Gastrocnemius medialis (tissue), 4 donors: Measurements from ENCODE around the gene RFPL3.

Source experiments
- CTCF ChIP-seq, 5 experiments: fragments of 450-650 bp in 3 of 5; fragments of 200-600 bp in 2 of 5; sonication (generic) in 2 of 5; IDR thresholded peaks in 4 of 5; conservative IDR thresholded peaks in 1 of 5; 1 replicate in 4 of 5; 2 replicates in 1 of 5; pipeline ENCODE4 v1.5.1; 2016 to 2019; ENCODE audit warnings: antibody characterized with exemption in 5 of 5, mild to moderate bottlenecking in 3 of 5, moderate library complexity in 3 of 5
- POLR2A ChIP-seq, 2 donors: fragments of 450-650 bp; IDR thresholded peaks; one replicate each; pipeline ENCODE4 v1.6.1; 2017; ENCODE audit warnings: antibody characterized with exemption in 2 of 2, mild to moderate bottlenecking in 2 of 2, moderate library complexity in 2 of 2

GRCh38 chr22:32313532-32313931 is 44.1 kb upstream of the RFPL3 start:
- TF ChIP-seq CTCF (IDR thresholded peaks at IDR 0.05 in 4 of 5, conservative IDR thresholded peaks at IDR 0.05 in 1 of 5), result no peak
- TF ChIP-seq POLR2A (IDR thresholded peaks at IDR 0.05), result no peak
